ENCODE measurements around the gene TAGLN2. TPM values are rescaled to one million over a fixed set of nuclear protein-coding genes. Genes with fewer than 3 reads are reported as not detected.

The TAGLN2 gene
- total and polyA plus RNA-seq, 9 of the 15 experiments (the other 6 are each of a cell fraction or from before 2014, with no cell fraction given), result 192 to 683 (median 455) TPM

DNA sequence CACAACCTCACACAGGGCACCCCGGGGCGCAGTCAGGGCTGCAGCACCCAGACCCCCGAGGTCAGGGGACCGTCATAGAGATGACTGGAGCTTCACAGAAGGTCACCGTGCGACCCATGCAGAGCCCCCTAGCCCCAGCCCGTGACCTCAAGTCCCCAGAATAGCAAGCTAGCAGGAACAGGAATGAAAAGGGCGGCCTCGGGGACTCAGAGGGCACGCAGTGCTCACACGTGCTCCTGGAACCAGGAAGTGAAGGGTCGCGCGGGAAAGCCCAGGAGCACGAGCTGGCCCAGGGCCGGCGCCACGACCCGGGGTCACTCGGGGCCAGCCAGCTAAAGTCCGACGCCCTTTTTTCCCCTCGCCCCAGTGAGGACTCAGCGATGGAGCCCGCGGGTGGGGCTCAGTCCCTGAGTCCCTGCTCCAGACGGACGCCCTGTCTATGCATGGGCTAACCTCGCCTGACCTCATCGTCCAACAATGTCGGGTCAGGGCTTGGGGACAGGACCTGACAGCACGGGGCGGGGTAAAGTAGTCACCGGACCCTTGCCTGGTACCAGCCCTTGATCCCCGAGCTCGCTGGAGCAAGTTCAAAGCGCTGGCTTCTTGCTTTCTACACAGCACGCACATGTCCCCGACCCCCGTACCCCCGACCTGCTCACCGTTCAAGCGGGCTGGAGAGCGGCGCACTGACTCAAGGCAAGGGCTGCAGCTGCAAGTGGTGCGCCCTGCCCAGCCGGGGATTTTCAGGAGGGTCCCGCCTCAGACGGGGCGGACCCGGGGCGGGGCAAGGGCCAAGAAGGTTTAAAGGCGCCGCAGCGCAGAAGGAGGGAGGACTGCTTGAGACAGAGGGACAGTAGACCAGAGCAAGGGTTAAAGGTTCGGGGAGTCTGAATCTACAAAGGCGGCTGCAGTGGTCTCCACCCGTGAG lies at the start of gene TAGLN2 (continued):
- TF ChIP-seq, protein P1, sequence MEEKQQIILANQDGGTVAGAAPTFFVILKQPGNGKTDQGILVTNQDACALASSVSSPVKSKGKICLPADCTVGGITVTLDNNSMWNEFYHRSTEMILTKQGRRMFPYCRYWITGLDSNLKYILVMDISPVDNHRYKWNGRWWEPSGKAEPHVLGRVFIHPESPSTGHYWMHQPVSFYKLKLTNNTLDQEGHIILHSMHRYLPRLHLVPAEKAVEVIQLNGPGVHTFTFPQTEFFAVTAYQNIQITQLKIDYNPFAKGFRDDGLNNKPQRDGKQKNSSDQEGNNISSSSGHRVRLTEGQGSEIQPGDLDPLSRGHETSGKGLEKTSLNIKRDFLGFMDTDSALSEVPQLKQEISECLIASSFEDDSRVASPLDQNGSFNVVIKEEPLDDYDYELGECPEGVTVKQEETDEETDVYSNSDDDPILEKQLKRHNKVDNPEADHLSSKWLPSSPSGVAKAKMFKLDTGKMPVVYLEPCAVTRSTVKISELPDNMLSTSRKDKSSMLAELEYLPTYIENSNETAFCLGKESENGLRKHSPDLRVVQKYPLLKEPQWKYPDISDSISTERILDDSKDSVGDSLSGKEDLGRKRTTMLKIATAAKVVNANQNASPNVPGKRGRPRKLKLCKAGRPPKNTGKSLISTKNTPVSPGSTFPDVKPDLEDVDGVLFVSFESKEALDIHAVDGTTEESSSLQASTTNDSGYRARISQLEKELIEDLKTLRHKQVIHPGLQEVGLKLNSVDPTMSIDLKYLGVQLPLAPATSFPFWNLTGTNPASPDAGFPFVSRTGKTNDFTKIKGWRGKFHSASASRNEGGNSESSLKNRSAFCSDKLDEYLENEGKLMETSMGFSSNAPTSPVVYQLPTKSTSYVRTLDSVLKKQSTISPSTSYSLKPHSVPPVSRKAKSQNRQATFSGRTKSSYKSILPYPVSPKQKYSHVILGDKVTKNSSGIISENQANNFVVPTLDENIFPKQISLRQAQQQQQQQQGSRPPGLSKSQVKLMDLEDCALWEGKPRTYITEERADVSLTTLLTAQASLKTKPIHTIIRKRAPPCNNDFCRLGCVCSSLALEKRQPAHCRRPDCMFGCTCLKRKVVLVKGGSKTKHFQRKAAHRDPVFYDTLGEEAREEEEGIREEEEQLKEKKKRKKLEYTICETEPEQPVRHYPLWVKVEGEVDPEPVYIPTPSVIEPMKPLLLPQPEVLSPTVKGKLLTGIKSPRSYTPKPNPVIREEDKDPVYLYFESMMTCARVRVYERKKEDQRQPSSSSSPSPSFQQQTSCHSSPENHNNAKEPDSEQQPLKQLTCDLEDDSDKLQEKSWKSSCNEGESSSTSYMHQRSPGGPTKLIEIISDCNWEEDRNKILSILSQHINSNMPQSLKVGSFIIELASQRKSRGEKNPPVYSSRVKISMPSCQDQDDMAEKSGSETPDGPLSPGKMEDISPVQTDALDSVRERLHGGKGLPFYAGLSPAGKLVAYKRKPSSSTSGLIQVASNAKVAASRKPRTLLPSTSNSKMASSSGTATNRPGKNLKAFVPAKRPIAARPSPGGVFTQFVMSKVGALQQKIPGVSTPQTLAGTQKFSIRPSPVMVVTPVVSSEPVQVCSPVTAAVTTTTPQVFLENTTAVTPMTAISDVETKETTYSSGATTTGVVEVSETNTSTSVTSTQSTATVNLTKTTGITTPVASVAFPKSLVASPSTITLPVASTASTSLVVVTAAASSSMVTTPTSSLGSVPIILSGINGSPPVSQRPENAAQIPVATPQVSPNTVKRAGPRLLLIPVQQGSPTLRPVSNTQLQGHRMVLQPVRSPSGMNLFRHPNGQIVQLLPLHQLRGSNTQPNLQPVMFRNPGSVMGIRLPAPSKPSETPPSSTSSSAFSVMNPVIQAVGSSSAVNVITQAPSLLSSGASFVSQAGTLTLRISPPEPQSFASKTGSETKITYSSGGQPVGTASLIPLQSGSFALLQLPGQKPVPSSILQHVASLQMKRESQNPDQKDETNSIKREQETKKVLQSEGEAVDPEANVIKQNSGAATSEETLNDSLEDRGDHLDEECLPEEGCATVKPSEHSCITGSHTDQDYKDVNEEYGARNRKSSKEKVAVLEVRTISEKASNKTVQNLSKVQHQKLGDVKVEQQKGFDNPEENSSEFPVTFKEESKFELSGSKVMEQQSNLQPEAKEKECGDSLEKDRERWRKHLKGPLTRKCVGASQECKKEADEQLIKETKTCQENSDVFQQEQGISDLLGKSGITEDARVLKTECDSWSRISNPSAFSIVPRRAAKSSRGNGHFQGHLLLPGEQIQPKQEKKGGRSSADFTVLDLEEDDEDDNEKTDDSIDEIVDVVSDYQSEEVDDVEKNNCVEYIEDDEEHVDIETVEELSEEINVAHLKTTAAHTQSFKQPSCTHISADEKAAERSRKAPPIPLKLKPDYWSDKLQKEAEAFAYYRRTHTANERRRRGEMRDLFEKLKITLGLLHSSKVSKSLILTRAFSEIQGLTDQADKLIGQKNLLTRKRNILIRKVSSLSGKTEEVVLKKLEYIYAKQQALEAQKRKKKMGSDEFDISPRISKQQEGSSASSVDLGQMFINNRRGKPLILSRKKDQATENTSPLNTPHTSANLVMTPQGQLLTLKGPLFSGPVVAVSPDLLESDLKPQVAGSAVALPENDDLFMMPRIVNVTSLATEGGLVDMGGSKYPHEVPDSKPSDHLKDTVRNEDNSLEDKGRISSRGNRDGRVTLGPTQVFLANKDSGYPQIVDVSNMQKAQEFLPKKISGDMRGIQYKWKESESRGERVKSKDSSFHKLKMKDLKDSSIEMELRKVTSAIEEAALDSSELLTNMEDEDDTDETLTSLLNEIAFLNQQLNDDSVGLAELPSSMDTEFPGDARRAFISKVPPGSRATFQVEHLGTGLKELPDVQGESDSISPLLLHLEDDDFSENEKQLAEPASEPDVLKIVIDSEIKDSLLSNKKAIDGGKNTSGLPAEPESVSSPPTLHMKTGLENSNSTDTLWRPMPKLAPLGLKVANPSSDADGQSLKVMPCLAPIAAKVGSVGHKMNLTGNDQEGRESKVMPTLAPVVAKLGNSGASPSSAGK (IDR thresholded peaks at IDR 0.05), result peak; percentile 94
- TF ChIP-seq E2F3 (CRISPR knock-in tag; IDR thresholded peaks at IDR 0.05), result peak; percentile 12
- peak; percentile 96 for TF ChIP-seq POLR2G (IDR thresholded peaks at IDR 0.05; ENCODE audit: low read depth, low read length)
- TF ChIP-seq, protein P2, sequence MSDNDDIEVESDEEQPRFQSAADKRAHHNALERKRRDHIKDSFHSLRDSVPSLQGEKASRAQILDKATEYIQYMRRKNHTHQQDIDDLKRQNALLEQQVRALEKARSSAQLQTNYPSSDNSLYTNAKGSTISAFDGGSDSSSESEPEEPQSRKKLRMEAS (CRISPR knock-in tag; IDR thresholded peaks at IDR 0.05), result peak; percentile 96
- peak; percentile 42 for TF ChIP-seq CHD2 (IDR thresholded peaks at IDR 0.05; ENCODE audit: low read depth, low read length)
- no peak for TF ChIP-seq HNRNPUL1 (IDR thresholded peaks at IDR 0.05; ENCODE audit: low read length)
- TF ChIP-seq ZNF766 (CRISPR knock-in tag; conservative IDR thresholded peaks at IDR 0.05), result no peak
- TF ChIP-seq, protein P3, sequence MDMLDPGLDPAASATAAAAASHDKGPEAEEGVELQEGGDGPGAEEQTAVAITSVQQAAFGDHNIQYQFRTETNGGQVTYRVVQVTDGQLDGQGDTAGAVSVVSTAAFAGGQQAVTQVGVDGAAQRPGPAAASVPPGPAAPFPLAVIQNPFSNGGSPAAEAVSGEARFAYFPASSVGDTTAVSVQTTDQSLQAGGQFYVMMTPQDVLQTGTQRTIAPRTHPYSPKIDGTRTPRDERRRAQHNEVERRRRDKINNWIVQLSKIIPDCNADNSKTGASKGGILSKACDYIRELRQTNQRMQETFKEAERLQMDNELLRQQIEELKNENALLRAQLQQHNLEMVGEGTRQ (CRISPR knock-in tag; IDR thresholded peaks at IDR 0.05), result peak; percentile 33; the same call in 1 of the 2 replicates
- TF ChIP-seq, protein P4, sequence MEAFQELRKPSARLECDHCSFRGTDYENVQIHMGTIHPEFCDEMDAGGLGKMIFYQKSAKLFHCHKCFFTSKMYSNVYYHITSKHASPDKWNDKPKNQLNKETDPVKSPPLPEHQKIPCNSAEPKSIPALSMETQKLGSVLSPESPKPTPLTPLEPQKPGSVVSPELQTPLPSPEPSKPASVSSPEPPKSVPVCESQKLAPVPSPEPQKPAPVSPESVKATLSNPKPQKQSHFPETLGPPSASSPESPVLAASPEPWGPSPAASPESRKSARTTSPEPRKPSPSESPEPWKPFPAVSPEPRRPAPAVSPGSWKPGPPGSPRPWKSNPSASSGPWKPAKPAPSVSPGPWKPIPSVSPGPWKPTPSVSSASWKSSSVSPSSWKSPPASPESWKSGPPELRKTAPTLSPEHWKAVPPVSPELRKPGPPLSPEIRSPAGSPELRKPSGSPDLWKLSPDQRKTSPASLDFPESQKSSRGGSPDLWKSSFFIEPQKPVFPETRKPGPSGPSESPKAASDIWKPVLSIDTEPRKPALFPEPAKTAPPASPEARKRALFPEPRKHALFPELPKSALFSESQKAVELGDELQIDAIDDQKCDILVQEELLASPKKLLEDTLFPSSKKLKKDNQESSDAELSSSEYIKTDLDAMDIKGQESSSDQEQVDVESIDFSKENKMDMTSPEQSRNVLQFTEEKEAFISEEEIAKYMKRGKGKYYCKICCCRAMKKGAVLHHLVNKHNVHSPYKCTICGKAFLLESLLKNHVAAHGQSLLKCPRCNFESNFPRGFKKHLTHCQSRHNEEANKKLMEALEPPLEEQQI (IDR thresholded peaks at IDR 0.05), result no peak
- TF ChIP-seq KHSRP (IDR thresholded peaks at IDR 0.05), result no peak
- no peak for TF ChIP-seq ZNF133 (CRISPR knock-in tag; IDR thresholded peaks at IDR 0.05)
- no peak for TF ChIP-seq XRCC4 (IDR thresholded peaks at IDR 0.05; ENCODE audit: extremely low read depth, insufficient read depth, insufficient read length)
